ENCODE measurements around the gene NKG7. TPM values are rescaled to one million over a fixed set of nuclear protein-coding genes. Genes with fewer than 3 reads are reported as not detected.
"Not testable (repeated sequence)": the region's sequence is repeated elsewhere in the genome, so short reads cannot be mapped to it uniquely, and the experiment has no call there.

Gene NKG7, protein sequence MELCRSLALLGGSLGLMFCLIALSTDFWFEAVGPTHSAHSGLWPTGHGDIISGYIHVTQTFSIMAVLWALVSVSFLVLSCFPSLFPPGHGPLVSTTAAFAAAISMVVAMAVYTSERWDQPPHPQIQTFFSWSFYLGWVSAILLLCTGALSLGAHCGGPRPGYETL
- 332 and 342 TPM in 2 replicates for total RNA-seq

DNA sequence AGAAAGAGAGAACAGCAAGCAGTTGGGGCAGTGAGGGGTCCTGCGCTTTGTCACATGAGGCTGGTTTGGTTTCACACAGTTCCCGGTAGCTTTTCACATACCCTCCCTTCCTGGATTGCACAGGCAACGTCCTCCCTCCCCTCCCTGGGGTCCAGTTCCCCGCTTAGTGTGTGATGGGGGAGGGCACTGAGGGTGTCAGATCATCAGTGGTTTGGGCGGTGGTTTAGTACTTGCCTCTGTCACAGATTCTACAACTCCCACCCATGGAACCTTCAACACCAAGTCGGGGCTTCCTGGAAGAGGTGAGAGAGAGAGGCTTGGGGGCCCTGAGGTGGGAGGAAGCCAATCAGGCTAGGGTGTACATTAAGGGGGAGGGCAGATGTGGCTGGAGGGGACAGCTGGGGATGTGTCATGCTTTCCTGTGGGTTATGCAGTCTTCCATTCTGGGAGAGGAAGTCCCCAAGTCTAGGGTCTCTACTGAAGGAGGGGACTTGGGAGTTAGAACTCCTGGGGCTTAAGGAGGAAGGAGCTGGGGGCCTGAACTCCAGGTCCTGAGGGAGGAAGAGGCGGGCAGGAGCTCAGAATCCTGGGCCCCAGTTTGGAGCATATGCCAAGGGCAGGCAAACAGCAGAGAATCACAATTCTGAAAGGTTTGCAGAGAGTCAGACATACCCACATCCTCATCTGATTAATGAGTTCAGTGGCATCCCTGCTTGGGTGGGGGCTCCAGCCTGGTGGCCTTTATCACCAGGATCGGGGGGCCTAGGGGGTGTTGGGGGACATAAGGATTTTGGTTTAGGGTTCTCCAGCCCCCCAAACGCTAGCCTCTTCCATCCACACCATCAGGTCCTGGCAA, at the start of gene NKG7:
Gene NKG7, minus strand, starts transcription at position 6 of the 856 bp plus-strand sequence. CDS start 119 bp downstream, outside the sequence.
- peak; percentile 72 for DNase-seq (ENCODE audit: low spot score)
- H3K27me3 Mint-ChIP-seq (ENCODE audit: low read depth), result no peaks in the 10 kb centered on the region
- H3K9me3 Mint-ChIP-seq, result no peaks in the 10 kb centered on the region
- intact Hi-C loops (cut with micrococcal nuclease), result loop anchor here (1.0 to 2.0 kb wide), 2 partner anchors 21 to 68 kb away; no protein-coding TSS in a partner anchor
- H3K4me1 Mint-ChIP-seq (ENCODE audit: low read depth), result peaks cover 65% of the 10 kb centered on the region
- H3K36me3 Mint-ChIP-seq (ENCODE audit: low read depth), result peaks cover 37% of the 10 kb centered on the region
- peak within 1 kb of the TSS; percentile 84 for H3K4me3 Mint-ChIP-seq (ENCODE audit: low read depth)
- H3K27ac Mint-ChIP-seq, result peak within 1 kb of the TSS; percentile 94

DNA sequence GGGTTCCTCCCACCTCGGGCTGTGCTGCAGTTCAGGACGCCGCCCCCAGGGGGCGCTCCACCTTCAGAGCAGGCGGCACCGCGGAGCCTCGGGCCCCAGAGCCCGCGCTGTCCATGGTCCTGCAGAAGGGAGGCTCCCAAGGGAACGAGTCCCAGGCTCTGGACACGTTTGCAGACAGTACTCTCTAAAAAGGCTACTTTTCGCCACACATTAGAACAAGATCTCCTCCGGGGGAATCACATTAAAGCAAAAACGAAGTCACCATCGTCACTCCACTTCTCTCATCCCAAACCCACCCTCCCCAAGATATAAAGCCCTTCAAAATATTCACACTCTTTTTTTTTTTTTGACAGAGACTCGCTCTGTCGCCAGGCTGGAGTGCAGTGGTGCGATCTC, 49.6 kb upstream of the NKG7 start:
- peak overlapping the region; percentile 26 for H3K4me3 Mint-ChIP-seq (ENCODE audit: low read depth)
- H3K36me3 Mint-ChIP-seq (ENCODE audit: low read depth), result no peaks in the 10 kb centered on the region
- H3K9me3 Mint-ChIP-seq, result no peaks in the 10 kb centered on the region
- H3K27me3 Mint-ChIP-seq (ENCODE audit: low read depth), result no peaks in the 10 kb centered on the region
- H3K4me1 Mint-ChIP-seq (ENCODE audit: low read depth), result peaks cover 22% of the 10 kb centered on the region
- H3K27ac Mint-ChIP-seq, result no peak overlapping the region
- intact Hi-C loops (cut with micrococcal nuclease), result loop anchor here (1.0 to 5.0 kb wide), 4 partner anchors 17 to 235 kb away; no protein-coding TSS in a partner anchor
- DNase-seq (ENCODE audit: low spot score), result peak; percentile 80

GRCh38 chr19:51421229-51422052, 49.0 kb upstream of the NKG7 start:
- H3K4me1 Mint-ChIP-seq (ENCODE audit: low read depth), result peaks cover 25% of the 10 kb centered on the region
- H3K4me3 Mint-ChIP-seq (ENCODE audit: low read depth), result peak overlapping the region; percentile 26
- DNase-seq (ENCODE audit: low spot score), result no peak
- no peaks in the 10 kb centered on the region for H3K9me3 Mint-ChIP-seq
- H3K27me3 Mint-ChIP-seq (ENCODE audit: low read depth), result no peaks in the 10 kb centered on the region
- H3K36me3 Mint-ChIP-seq (ENCODE audit: low read depth), result no peaks in the 10 kb centered on the region
- no peak overlapping the region for H3K27ac Mint-ChIP-seq
- intact Hi-C loops (cut with micrococcal nuclease), result loop anchor here (1.0 to 5.0 kb wide), 4 partner anchors 17 to 236 kb away; no protein-coding TSS in a partner anchor

DNA sequence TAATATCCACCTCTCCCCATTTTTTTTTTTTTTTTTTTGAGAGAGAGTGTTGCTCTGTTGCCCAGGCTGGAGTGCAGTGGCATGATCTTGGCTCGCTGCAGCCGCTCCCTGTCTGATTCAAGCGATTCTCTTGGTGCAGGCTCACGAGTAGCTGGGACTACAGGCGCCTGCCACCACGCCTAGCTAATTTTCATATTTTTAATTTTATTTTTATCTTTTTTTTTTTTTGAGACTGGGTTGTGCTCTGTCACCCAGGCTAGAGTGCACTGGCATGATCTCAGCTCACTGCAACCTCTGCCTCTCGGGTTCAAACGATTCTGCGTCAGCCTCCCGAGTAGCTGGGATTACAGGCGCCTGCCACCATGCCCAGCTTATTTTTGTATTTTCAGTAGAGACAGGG, 48.1 kb upstream of the NKG7 start:
- not testable (repeated sequence) for H3K36me3 Mint-ChIP-seq (ENCODE audit: low read depth); H3K27me3 Mint-ChIP-seq (ENCODE audit: low read depth); H3K4me3 Mint-ChIP-seq (ENCODE audit: low read depth); DNase-seq (ENCODE audit: low spot score); H3K9me3 Mint-ChIP-seq; H3K27ac Mint-ChIP-seq
- intact Hi-C loops (cut with micrococcal nuclease), result loop anchor here (5.0 kb wide), 2 partner anchors 92 to 217 kb away; no protein-coding TSS in a partner anchor
- H3K4me1 Mint-ChIP-seq (ENCODE audit: low read depth), result peaks cover 28% of the 10 kb centered on the region

GRCh38 chr19:51418707-51419106, 46.3 kb upstream of the NKG7 start:
- Mint-ChIP-seq H3K4me3 (ENCODE audit: low read depth) (no peak overlapping the region), H3K9me3 (no peaks in the 10 kb centered on the region), H3K36me3 (ENCODE audit: low read depth) (no peaks in the 10 kb centered on the region), H3K27ac (no peak overlapping the region), H3K27me3 (ENCODE audit: low read depth) (no peaks in the 10 kb centered on the region), H3K4me1 (ENCODE audit: low read depth) (peaks cover 27% of the 10 kb centered on the region)
- DNase-seq (ENCODE audit: low spot score), result no peak
- intact Hi-C loops (cut with micrococcal nuclease), result no loop called here

DNA sequence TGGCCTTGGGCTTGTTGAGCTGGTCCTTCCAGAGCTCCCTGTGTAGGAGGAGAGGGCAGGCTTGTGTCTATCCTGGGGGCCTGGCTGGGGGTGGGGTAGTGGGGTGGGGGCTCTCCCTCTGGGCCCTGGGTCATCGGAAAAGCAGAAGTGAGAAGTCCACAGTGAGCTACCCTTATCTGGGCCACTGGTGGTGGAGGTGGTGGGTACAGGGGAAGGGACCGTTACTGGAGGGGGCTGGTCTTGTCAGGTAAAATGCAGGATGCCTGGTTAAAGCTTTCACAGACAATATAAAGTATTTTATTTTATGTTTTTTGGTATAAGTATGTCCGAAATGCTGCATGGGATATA, 45.3 kb upstream of the NKG7 start:
- intact Hi-C loops (cut with micrococcal nuclease), result loop anchor here (1.0 to 2.0 kb wide), 4 partner anchors 19 to 55 kb away; no protein-coding TSS in a partner anchor
- H3K9me3 Mint-ChIP-seq, result no peaks in the 10 kb centered on the region
- H3K36me3 Mint-ChIP-seq (ENCODE audit: low read depth), result no peaks in the 10 kb centered on the region
- no peak overlapping the region for H3K4me3 Mint-ChIP-seq (ENCODE audit: low read depth)
- H3K27ac Mint-ChIP-seq, result peak overlapping the region; percentile 71
- peaks cover 27% of the 10 kb centered on the region for H3K4me1 Mint-ChIP-seq (ENCODE audit: low read depth)
- DNase-seq (ENCODE audit: low spot score), result no peak
- no peaks in the 10 kb centered on the region for H3K27me3 Mint-ChIP-seq (ENCODE audit: low read depth)

DNA sequence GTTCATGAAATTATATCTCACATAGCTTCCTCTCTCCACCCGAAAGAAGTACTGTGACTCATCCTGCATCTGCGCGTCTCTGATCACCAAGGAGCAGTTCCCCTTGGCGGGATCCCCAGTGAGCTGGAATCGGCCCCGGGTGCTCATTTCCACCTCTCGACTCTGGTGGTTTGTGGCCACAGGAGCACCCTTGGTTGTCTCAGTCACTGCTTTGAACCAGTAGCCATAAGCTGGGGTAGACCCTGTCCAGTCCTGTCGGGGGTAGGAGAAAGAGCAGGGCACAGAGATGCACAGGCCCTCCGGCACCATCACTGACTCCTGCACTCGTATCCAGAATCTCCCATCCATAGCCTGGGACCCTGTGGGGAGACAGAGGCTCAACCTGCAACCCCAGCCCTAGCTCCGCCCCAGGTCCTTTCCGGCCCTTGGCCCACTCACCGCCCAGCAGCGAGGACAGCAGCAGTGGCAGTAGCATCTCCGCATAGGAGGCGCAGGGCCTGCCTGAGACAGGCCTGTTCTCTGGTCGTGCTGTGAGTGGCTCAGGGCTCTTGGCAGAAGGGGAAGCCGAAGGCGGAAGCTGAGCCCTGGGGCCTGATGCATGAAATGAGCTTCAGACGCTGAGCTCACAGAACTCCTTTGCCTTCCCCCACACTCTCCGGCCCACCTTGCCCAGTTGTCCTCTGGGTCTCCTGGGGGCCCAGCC, 44.8 kb upstream of the NKG7 start, which contains the start of gene SIGLEC10:
Gene SIGLEC10, minus strand, starts transcription at position 536 of the 703 bp plus-strand sequence. Its CDS starts 61 bp downstream, at position 475.
- H3K4me1 Mint-ChIP-seq (ENCODE audit: low read depth), result peaks cover 27% of the 10 kb centered on the region
- peak; percentile 18 for DNase-seq (ENCODE audit: low spot score)
- no peaks in the 10 kb centered on the region for H3K27me3 Mint-ChIP-seq (ENCODE audit: low read depth)
- intact Hi-C loops (cut with micrococcal nuclease), result loop anchor here (1.0 to 2.0 kb wide), 4 partner anchors 19 to 56 kb away; no protein-coding TSS in a partner anchor
- H3K9me3 Mint-ChIP-seq, result no peaks in the 10 kb centered on the region
- H3K4me3 Mint-ChIP-seq (ENCODE audit: low read depth), result peak within 1 kb of the TSS; percentile 51
- no peaks in the 10 kb centered on the region for H3K36me3 Mint-ChIP-seq (ENCODE audit: low read depth)
- H3K27ac Mint-ChIP-seq, result peak within 1 kb of the TSS; percentile 71

DNA sequence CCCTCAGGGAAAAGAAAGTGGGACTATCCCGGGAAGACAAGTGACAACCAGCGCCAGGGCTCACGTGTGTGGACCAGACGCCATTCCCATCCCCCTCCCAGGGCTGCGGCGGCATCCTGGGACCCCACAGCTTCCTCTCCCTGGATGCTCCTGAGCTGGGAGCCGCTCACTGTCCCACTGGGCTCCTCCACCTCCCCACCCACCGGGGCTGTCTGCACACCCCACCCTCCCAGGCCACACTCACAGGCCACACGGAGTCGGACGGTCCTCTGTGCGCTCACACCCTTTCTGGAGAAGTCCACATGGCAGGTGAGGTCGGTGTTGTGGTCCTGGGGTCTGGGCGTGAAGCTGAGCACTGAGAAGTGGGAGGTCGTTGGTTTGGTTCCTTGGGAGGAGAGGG, 44.0 kb upstream of the NKG7 start:
- not testable (repeated sequence) for H3K36me3 Mint-ChIP-seq (ENCODE audit: low read depth); H3K9me3 Mint-ChIP-seq; H3K27ac Mint-ChIP-seq; H3K27me3 Mint-ChIP-seq (ENCODE audit: low read depth); DNase-seq (ENCODE audit: low spot score); H3K4me3 Mint-ChIP-seq (ENCODE audit: low read depth)
- H3K4me1 Mint-ChIP-seq (ENCODE audit: low read depth), result peaks cover 23% of the 10 kb centered on the region
- intact Hi-C loops (cut with micrococcal nuclease), result loop anchor here (2.0 kb wide), 3 partner anchors 22 to 56 kb away; no protein-coding TSS in a partner anchor

GRCh38 chr19:51415187-51415586, 42.7 kb upstream of the NKG7 start:
- intact Hi-C loops (cut with micrococcal nuclease), result no loop called here
- H3K36me3 Mint-ChIP-seq (ENCODE audit: low read depth), result no peaks in the 10 kb centered on the region
- DNase-seq (ENCODE audit: low spot score), result no peak
- no peaks in the 10 kb centered on the region for H3K27me3 Mint-ChIP-seq (ENCODE audit: low read depth)
- no peak overlapping the region for H3K4me3 Mint-ChIP-seq (ENCODE audit: low read depth)
- no peaks in the 10 kb centered on the region for H3K9me3 Mint-ChIP-seq
- peaks cover 23% of the 10 kb centered on the region for H3K4me1 Mint-ChIP-seq (ENCODE audit: low read depth)
- H3K27ac Mint-ChIP-seq, result no peak overlapping the region

- DNase-seq (ENCODE audit: low spot score), result no peak
- Mint-ChIP-seq H3K27me3 (ENCODE audit: low read depth) (no peaks in the 10 kb centered on the region), H3K9me3 (no peaks in the 10 kb centered on the region), H3K4me3 (ENCODE audit: low read depth) (no peak overlapping the region), H3K27ac (no peak overlapping the region), H3K4me1 (ENCODE audit: low read depth) (peaks cover 13% of the 10 kb centered on the region), H3K36me3 (ENCODE audit: low read depth) (peaks cover 4% of the 10 kb centered on the region)
- intact Hi-C loops (cut with micrococcal nuclease), result no loop called here
Measured at GRCh38 chr19:51410950-51411748, 38.7 kb upstream of the NKG7 start.

DNA sequence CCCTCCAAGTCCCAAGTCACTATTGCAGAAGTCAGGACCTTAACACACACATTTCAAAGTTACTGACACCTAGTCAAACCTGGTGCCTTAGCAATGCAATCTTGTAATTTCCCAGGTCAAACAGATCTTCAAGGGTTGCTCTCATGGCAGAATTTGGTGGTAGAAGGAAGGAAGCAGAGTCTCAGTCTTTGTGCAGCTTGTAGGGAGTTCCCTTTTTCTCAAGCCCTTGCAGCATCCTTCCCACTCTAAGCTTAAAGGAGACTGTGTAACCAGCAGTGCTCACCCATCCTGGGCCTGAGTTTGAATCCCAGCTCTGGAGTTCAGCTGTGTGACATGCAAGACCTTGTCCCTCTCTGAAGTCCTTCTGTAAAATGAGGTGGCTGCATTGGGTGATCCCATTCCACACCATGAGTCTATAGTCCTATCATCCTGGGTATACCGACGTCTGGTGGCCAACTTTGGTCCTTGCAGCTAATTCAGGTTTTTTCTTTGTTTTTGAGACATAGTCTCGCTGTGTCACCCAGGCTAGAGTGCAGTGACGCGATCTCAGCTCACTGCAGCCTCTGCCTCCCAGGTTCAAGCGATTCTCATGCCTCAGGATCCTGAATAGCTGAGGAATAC, 35.2 kb upstream of the NKG7 start:
- DNase-seq (ENCODE audit: low spot score), result no peak
- Mint-ChIP-seq H3K9me3 (peaks cover 12% of the 10 kb centered on the region), H3K27ac (no peak overlapping the region), H3K4me1 (ENCODE audit: low read depth) (peaks cover 10% of the 10 kb centered on the region), H3K4me3 (ENCODE audit: low read depth) (no peak overlapping the region), H3K27me3 (ENCODE audit: low read depth) (no peaks in the 10 kb centered on the region), H3K36me3 (ENCODE audit: low read depth) (peaks cover 23% of the 10 kb centered on the region)
- intact Hi-C loops (cut with micrococcal nuclease), result loop anchor here (2.0 kb wide), 1 partner anchor 69 kb away; no protein-coding TSS in a partner anchor

Measured in activated T-helper 2 cell treated with anti-CD3 and anti-CD28 coated beads, Interferon-gamma antibody, Interleukin-2, Interleukin-4, amounts not matched to agents 10 μg/mL and 5 μg/mL and 100 μg/mL, durations not matched to agents 14 hours and 24 hours and 36 hours (primary cell).